ENCODE measurements around the gene USH2A.
"Not testable (repeated sequence)": the region's sequence is repeated elsewhere in the genome, so short reads cannot be mapped to it uniquely, and the experiment has no call there.

Gene USH2A

GRCh38 chr1:216387782-216388181, 35.5 kb downstream of the USH2A start:
- no peak for DNase-seq

DNA sequence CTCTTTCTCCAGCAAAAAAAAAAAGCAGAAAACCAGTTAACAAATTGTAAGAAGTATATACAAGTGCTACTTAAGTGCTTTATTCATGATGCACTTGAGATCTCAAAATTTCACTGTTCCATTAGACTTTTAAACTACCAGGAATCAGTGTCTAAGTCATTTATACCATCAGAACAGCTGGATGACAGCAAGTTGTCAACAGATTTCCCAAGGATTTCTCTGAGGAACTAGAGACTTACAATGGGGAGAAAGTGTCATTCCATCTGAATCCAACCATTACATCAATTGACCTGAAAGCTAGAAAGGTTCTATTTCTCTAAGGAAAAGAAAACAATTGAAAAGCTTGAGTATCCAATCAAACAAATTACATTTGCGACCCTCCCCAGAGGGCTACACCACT, 43.8 kb downstream of the USH2A start:
- DNase-seq = no peak

DNA sequence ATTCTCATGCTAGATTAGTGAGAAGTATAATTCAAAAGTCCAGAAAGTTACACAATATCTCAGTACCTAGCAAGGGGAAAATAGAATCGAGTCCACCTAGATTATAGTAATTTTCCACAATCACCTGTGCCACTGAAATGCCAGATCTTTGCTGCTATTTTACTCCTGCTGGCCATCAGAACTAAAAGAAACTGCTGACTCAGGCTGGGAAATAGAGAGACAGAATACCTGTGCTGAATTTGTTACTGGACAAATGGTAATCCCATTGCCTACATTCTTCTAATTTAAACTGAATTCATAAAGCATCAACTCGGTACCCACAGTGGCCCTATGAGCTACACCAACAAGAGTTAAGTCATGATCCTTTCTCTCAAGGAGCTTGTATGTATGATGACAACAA, 55.0 kb downstream of the USH2A start:
- DNase-seq = no peak

GRCh38 chr1:216366979-216367378, 56.3 kb downstream of the USH2A start:
- no peak for DNase-seq

DNA sequence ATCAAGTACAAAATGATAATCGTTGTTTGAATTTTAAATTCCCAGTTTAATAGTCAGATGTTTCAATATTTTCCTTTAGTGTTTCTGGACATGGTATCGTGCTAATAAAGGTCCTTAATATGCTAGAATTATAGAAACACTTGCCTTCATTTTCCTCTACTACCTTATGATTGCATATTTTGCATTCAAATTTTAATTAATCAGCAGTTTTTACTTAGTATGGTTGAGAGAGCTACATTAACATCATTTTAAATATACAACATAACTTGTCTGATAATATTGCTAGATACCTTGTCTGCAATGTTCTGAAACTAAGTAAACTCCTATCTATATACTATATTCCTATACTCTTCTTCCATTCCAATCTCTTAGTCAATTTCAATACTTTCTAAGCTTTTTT, 66.3 kb downstream of the USH2A start:
- DNase-seq = no peak

- no peak for DNase-seq
Measured at GRCh38 chr1:216350186-216350585, 73.1 kb downstream of the USH2A start.

DNA sequence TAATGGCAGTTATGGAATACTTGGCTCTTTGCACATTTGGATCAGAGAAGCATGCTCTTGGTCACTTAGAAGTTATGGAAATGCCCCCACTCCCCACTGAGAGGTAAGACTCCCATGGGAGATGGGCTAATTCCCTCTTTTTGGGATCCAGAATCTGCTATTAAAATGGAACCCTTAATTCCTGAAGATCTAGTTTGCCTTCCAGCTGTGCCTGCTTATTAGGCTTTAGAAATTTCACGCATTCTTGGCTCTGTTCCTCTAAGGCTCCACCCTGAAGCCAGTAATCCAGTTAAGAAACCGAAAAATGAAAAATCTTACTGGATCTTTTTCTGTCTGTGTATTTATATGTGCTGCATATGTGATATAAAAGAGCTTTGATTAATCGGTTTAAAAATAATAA, 76.7 kb downstream of the USH2A start:
- DNase-seq = no peak

GRCh38 chr1:216340542-216340941, 82.7 kb downstream of the USH2A start:
- DNase-seq = not testable (repeated sequence)

- no peak for DNase-seq
Measured at GRCh38 chr1:216332462-216332861, 90.8 kb downstream of the USH2A start.

- no peak for DNase-seq
Measured at GRCh38 chr1:216332003-216332402, 91.2 kb downstream of the USH2A start.

- no peak for DNase-seq
Measured at GRCh38 chr1:216331211-216331610, 92.0 kb downstream of the USH2A start.

DNA sequence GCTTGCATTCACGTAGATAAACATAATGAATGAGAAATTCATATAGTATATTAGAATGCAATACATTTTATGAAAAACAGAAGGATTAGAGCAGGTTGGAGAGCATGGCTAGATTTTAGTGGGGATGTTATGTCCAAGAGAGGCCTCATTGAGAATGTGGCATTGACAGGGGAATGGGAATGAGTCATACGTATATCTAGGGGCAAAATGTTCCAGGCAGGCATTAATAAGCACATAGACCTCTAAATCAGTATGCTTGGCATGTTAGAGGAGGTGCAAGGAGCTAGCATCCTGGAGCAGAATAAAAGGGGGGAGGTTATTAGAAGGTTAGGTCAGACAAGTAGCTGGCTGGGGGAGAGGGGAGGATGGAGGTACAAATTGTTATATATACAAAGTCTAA, 93.0 kb downstream of the USH2A start:
- DNase-seq = no peak

GRCh38 chr1:216325946-216326345, 97.3 kb downstream of the USH2A start:
- no peak for DNase-seq

DNA sequence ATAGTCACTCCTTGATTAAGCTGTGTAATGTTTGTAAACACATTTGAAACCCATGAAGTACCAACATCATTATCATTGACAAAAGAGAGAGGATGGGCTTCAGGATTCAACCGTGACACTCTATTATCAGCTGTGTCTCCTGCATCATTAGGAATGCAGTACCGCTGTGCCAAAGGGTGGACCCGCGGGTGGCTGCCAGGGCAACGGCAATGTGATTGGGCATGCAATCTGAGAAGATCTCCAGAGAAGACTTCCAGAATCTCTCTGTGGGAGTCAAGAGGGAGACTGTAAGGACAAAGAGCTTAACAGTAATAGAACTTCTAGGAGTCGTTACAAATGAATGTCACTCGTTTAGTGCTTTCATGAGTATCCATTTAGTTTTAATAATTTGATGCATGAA, 97.9 kb downstream of the USH2A start:
- DNase-seq = no peak

DNA sequence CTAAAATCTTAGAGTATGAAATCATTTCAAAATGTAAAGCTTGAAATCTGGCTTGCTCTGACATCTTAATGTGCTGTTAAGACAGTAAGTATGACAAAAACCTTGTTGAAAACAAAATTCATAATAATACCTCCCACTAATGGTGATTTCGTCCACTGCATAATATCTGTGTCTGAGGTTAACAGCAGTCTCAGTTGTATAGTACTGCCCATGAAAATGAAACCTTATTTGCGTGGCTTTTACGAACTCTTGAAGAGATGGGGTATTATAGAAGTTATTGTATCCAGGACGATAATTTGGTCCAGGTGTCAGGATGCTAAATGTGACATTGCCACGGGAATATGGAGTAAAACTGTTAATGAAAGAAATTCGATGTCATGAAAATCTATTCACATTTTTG, 99.9 kb downstream of the USH2A start:
- DNase-seq = no peak

DNA sequence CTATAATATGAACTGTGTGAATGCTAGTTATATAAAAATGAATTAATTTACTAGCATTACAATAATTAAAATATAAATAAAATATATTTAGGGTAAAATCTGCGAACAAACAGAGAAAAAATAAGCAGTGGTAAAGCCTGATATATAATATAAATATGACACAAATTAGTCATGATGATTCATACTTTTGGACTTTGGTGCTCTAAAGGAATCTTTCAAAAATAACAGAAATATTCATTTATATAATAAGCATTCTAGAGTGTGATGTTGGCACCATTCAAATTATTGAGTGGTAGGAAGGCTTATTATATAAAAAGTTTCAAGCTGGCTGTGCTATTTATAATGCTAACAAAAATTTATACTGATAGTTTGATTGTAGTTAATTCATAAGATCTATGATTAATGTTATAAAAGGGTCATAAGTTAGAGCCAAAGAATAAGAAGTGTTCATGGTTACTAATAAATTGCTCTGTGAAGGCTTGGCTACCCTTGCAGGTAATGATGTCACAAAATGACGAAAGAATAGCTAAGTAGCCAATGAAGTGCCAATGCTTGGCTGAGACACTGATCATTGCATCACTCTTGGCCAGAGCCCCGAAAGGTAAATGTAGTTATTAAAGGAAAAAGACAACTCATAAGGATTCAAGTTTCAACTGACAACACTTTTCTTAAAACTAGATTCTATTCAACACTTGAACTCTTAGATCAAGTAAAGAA, 108.7 kb downstream of the USH2A start:
- no peak for DNase-seq

GRCh38 chr1:216310776-216311175, 112.5 kb downstream of the USH2A start:
- no peak for DNase-seq

DNA sequence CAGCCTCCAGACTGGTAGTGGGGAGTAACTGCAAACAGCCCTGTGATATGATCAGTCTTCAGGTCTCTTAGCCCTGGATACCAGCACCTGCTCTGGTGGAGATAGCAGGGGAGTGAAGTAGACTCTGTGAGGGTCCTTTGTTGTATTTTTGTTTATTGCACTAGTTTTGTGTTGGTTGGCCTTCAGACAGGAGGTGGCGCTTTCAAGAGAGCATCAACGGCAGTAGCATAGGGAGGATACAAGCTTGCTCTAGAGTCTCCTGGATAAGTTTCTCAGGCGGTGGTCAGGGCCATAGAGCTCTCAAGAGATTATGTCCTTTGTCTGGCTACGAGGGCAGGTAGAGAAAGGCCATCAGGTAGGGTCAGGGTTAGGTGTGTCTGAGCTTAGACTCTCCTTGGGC, 116.4 kb downstream of the USH2A start:
- DNase-seq = no peak

- no peak for DNase-seq
Measured at GRCh38 chr1:216303690-216304089, 119.6 kb downstream of the USH2A start.

GRCh38 chr1:216293683-216294082, 129.6 kb downstream of the USH2A start:
- DNase-seq = no peak

DNA sequence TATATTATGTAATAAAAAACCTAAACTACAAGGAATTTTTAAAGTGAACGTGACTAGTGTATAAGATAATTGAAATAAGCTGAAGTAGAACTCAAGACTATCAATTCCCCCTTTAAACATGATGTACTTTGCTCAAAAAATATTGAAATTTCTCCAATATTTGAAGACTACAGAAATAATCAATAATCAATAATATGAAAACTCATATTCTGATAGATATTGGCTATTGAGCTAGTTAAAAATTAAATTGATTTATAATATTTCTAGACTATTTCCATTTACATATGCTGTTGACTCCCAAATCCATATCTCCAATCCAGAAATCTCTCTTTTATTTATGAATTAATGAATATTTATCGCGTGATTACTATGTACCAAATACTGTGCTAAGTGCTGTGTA, 133.2 kb downstream of the USH2A start:
- no peak for DNase-seq

- no peak for DNase-seq
Measured at GRCh38 chr1:216285052-216285451, 138.2 kb downstream of the USH2A start.

- DNase-seq = no peak
Measured at GRCh38 chr1:216281757-216282156, 141.5 kb downstream of the USH2A start.

DNA sequence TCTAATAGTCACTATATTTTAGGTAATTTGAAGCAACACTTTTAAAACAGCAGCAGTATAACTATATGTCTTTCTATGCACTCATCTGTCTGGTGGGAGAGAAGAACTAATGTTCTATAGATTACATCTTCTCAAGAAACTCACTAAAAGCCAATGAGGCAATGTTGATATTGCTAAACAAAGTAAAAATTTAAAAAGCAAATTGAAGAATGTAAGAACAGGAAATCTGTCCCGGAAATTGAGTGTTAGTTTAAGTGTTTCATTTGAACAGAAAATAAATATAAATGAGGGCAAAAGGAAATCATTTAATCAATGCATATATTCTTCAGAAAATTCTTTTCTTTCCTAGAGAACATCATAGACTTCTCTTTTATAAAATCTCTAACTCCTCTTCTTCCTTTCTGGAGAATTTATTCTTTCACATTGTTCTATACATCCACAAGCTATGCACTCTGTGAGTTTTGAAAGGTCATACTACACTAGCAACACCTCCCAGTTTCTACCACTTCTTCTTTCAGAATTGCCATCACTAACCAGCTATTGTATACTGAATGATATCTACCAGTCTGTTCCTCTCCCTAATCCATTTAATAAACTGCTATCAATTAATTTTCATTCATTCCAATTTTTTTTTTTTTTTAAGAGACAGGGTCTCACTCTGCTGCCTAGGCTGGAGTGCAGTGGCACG, 153.0 kb downstream of the USH2A start:
- no peak for DNase-seq

- no peak for DNase-seq
Measured at GRCh38 chr1:216261631-216262030, 161.6 kb downstream of the USH2A start.
